Amniotic epithelial cell (primary cell): Measurements from ENCODE around the gene HRH3.

Experiments used
- DNase-seq: peaks from one replicate; pipeline ENCODE4 v3.0.0-alpha.2; 2010; ENCODE audit warnings: low read depth

Gene HRH3

GRCh38 chr20:62215020-62215990, 4.8 kb downstream of the HRH3 start:
- no peak for DNase-seq

GRCh38 chr20:62214067-62214466, 6.0 kb downstream of the HRH3 start:
- no peak for DNase-seq

- no peak for DNase-seq
Observed at GRCh38 chr20:62212299-62212698, 7.8 kb downstream of the HRH3 start.

GRCh38 chr20:62211769-62212288, 8.2 kb downstream of the HRH3 start:
- no peak for DNase-seq

- DNase-seq: no peak
Observed at GRCh38 chr20:62211216-62211615, 8.9 kb downstream of the HRH3 start.

- DNase-seq: no peak
Observed at GRCh38 chr20:62210496-62210855, 9.6 kb downstream of the HRH3 start.

- no peak for DNase-seq
Observed at GRCh38 chr20:62209850-62210495, 10.1 kb downstream of the HRH3 start.

- no peak for DNase-seq
Observed at GRCh38 chr20:62208795-62209755, 11.0 kb downstream of the HRH3 start.

GRCh38 chr20:62208061-62208794, 11.8 kb downstream of the HRH3 start:
- DNase-seq: no peak

GRCh38 chr20:62206388-62206775, 13.7 kb downstream of the HRH3 start:
- DNase-seq: no peak

GRCh38 chr20:62205618-62206387, 14.3 kb downstream of the HRH3 start:
- DNase-seq: no peak

GRCh38 chr20:62203378-62204030, 16.6 kb downstream of the HRH3 start:
- DNase-seq: no peak

GRCh38 chr20:62202676-62203377, 17.3 kb downstream of the HRH3 start:
- DNase-seq: no peak

- DNase-seq: no peak
Observed at GRCh38 chr20:62202083-62202395, 18.0 kb downstream of the HRH3 start.

- DNase-seq: no peak
Observed at GRCh38 chr20:62201173-62202082, 18.6 kb downstream of the HRH3 start.

GRCh38 chr20:62200491-62201172, 19.4 kb downstream of the HRH3 start:
- no peak for DNase-seq

GRCh38 chr20:62198931-62199330, 21.1 kb downstream of the HRH3 start:
- DNase-seq: no peak

- DNase-seq: no peak
Observed at GRCh38 chr20:62198496-62198895, 21.6 kb downstream of the HRH3 start.
